MV-4-11 (cell line): ENCODE measurements around the gene HSPH1.
"Not testable (repeated sequence)": the region's sequence is repeated elsewhere in the genome, so short reads cannot be mapped to it uniquely, and the experiment has no call there.

ENCODE experiments used
- DNase-seq: peaks from one replicate; lab custom pipeline; 2025; lab: John Stamatoyannopoulos, UW

The HSPH1 gene

GRCh38 chr13:31177813-31178495 lies 16.2 kb upstream of the HSPH1 start:
- DNase-seq: not testable (repeated sequence)

GRCh38 chr13:31175847-31176532 lies 14.3 kb upstream of the HSPH1 start:
- DNase-seq: no peak

GRCh38 chr13:31174018-31174417 lies 12.3 kb upstream of the HSPH1 start:
- DNase-seq: no peak

- DNase-seq: no peak
These were observed 10.8 kb upstream of the HSPH1 start for GRCh38 chr13:31172535-31172934.

- no peak for DNase-seq
These were observed 10.3 kb upstream of the HSPH1 start for GRCh38 chr13:31172001-31172400.

- DNase-seq: no peak
These were observed 7.0 kb upstream of the HSPH1 start for GRCh38 chr13:31168736-31169135.

- DNase-seq: no peak
These were observed 6.5 kb upstream of the HSPH1 start for GRCh38 chr13:31168166-31168565.

GRCh38 chr13:31167490-31167889 lies 5.8 kb upstream of the HSPH1 start:
- no peak for DNase-seq

- DNase-seq: no peak
These were observed 4.9 kb upstream of the HSPH1 start for GRCh38 chr13:31166591-31166990.

- DNase-seq: peak; percentile 97
These were observed 676 bp upstream of the HSPH1 start for GRCh38 chr13:31162151-31163008.

- peak; percentile 70 for DNase-seq
These were observed 697 bp downstream of the HSPH1 start for GRCh38 chr13:31160857-31161556.

- DNase-seq: no peak
These were observed 2.4 kb downstream of the HSPH1 start for GRCh38 chr13:31159306-31159705.

GRCh38 chr13:31154939-31155338 lies 6.8 kb downstream of the HSPH1 start:
- DNase-seq: no peak

- DNase-seq: peak; percentile 17
These were observed 9.9 kb downstream of the HSPH1 start for GRCh38 chr13:31151837-31152236.

GRCh38 chr13:31150315-31150985 lies 11.3 kb downstream of the HSPH1 start:
- no peak for DNase-seq

- no peak for DNase-seq
These were observed 12.1 kb downstream of the HSPH1 start for GRCh38 chr13:31149604-31150003.

- DNase-seq: no peak
These were observed 16.3 kb downstream of the HSPH1 start for GRCh38 chr13:31145417-31145816.

GRCh38 chr13:31138515-31138914 lies 23.2 kb downstream of the HSPH1 start:
- DNase-seq: no peak

- DNase-seq: no peak
These were observed 25.0 kb downstream of the HSPH1 start for GRCh38 chr13:31136724-31137123.

- DNase-seq: peak; percentile 22
These were observed 27.5 kb downstream of the HSPH1 start for GRCh38 chr13:31134039-31134711.

- no peak for DNase-seq
These were observed 28.1 kb downstream of the HSPH1 start for GRCh38 chr13:31133621-31134020.
